GM10266 (cell line): Measurements from ENCODE around the gene CLDND2.

ENCODE experiments used
- DNase-seq: peaks from one replicate; pipeline ENCODE4 v3.0.0; 2012; ENCODE audit errors: extremely low spot score
- CTCF ChIP-seq: IDR thresholded peaks from 2 replicates; pipeline ENCODE4 v1.5.1; 2012; ENCODE audit warnings: mild to moderate bottlenecking, low read depth; ENCODE audit not compliant: control insufficient read depth, insufficient read depth; ENCODE audit errors: missing control alignments

Gene CLDND2

GRCh38 chr19:51351266-51351990, 17.4 kb downstream of the CLDND2 start:
- no peak for TF ChIP-seq CTCF
- DNase-seq: no peak

GRCh38 chr19:51347209-51347928, 21.4 kb downstream of the CLDND2 start:
- DNase-seq: no peak
- no peak for TF ChIP-seq CTCF

- DNase-seq: no peak
Observed at GRCh38 chr19:51346742-51347141, 22.1 kb downstream of the CLDND2 start.

DNA sequence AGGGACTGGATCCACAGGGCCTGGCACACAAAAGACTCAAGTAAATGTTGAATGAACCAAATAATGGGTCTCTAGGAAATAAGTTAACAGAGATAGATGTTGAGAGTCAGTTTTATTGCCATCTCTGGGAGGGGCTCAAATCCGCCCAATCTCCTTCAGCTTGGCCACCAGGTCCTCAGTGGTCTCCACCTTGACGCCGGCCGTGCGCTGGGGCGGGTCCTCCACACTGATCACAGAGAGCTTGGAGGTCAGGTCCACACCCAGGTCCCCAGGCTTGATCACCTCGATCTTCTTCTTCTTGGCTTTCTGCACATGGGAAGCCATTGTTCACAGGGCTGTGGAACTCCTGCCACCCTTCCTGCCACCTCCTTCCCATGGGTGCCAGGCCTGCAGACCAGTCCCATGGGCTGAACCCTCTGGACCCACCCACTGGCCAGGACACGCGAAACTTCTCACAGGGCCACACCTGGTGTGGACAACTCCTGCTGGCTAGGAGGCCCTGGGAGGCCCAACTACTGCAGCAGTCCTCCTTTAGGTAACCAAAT, 23.7 kb downstream of the CLDND2 start:
- DNase-seq: no peak
- no peak for TF ChIP-seq CTCF

More at GRCh38 chr19:51346742-51347141, 22.1 kb downstream of the CLDND2 start:
- no peak for TF ChIP-seq CTCF

DNA sequence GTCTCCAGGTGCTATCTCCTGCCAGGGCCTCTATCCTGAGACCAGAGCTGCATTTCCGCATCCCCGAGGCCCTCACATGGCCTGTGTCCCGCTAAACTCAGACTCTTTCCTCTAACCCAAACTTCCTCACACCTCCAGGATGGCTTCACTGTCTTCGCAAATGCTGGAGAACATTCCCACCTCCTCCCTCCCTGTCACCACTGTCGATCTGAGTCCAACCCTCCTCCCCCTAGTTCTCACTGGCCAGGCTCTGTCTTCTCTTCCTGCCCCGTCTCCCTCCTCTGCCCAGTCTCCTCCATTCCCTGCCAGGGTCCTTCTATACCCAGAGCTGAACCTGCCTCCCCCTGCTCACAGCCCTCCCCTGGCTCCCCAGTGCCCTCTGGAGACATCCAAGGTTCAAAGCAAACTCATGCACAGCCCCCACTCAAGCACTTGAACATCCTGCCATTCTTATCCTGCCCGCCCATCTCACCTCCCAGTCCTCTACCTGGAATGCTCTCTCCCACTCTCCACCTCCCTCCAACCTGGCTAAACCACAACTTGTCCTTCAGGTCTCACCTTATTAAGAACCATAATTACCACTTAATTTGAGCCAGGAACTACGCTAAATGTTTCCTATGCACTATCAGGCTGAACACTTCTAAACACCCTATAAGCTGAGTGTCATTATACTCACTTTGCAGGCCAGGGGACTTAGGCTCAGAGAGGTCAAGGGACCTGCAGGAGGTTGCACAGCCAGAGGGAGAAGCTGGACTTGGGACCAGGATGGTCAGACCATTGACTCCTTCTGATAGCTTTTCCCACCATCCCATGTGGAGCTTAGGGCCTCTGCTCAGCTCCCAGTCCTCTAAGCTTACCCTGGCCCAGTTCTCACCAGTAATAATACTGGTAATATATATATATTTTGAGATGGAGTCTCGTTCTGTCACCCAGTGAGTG, 25.9 kb downstream of the CLDND2 start:
- TF ChIP-seq CTCF: no peak
- DNase-seq: no peak

DNA sequence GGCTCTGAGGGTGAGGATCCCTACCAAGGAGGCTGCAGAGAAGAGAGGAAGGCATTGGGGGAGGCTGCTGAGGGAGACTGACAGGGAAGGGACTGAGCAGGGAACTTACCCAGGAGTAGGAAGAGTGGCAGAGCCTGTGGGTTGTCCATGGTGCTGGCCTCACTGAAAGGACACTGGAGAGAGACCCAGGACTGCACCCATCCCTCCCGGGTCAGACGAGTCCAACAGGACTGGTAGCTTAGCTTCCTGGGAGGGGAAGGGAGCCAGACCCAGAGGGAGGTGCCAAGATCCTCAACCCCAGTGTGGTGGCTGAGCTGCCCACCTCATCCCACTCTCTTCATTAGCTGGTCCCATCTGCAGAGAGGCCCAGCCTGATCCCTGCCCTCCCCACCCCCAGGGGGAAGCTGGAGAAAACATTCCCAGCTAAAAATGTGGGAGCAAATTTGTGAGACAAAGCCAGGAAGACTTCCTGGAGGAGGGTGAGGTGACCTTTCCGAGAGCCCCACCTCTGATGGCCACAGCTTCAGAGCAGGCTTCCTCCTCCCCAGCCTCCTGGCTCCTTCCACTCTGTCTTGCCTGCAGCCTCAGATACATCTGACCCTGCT, 26.7 kb downstream of the CLDND2 start, which contains the start of gene VSIG10L:
Gene VSIG10L (minus strand): TSS at position 164 of the 605 bp plus-strand sequence. CDS start 15 bp downstream, at position 149.
- DNase-seq: no peak
- TF ChIP-seq CTCF: no peak
